IMR-90 (cell line): ENCODE data around the gene EIF1. TPM values are rescaled to one million over a fixed set of nuclear protein-coding genes. Genes with fewer than 3 reads are reported as not detected.

ENCODE experiments used
- ATAC-seq: fragments of 200-7000 bp; cut with Tn5 transposase; 2 replicates; pipeline ENCODE4 v1.9.1; 2020; ENCODE audit warnings: low read depth, mild to moderate bottlenecking, moderate library complexity
- BruUV-seq: library from RNA; stranded (reverse); fragments of 400-500 nt; replicated peaks from 2 replicates; lab custom pipeline; 2021; lab: Mats Ljungman, UMichigan
- CTCF ChIA-PET: fragments of 300-600 bp; formaldehyde crosslinking; extraction: SDS; loops from one replicate; lab custom pipeline; 2021; ENCODE audit warnings: antibody characterized with exemption; lab: Yijun Ruan, JAX
- POLR2A ChIA-PET: fragments of 300-600 bp; sonication (Branson Sonifier 250); formaldehyde crosslinking; loops from one replicate; lab custom pipeline; 2022; ENCODE audit warnings: antibody characterized with exemption; ENCODE audit not compliant: unreplicated experiment; lab: Charles Lee
- DNase-seq: peaks from one replicate; pipeline ENCODE4 v3.0.0; 2013
- H2AFZ ChIP-seq: replicated peaks from 2 replicates; pipeline ENCODE3; 2013; ENCODE audit warnings: low read length, mild to moderate bottlenecking; ENCODE audit not compliant: poor library complexity
- H2AK5ac ChIP-seq: 2 replicates; pipeline ENCODE4 v1.6.1; 2013; ENCODE audit warnings: low read depth, low read length, inconsistent platforms
- H2AK9ac ChIP-seq: replicated peaks from 2 replicates; pipeline ENCODE3; 2013; ENCODE audit warnings: mild to moderate bottlenecking, low read depth, low read length, moderate library complexity; ENCODE audit not compliant: poor library complexity
- H2BK120ac ChIP-seq: 2 replicates; pipeline ENCODE4 v1.6.1; 2013; ENCODE audit warnings: low read depth, low read length, inconsistent platforms
- H2BK15ac ChIP-seq: 3 replicates; pipeline ENCODE4 v1.6.1; 2013; ENCODE audit warnings: low read depth, low read length, inconsistent platforms
- H2BK20ac ChIP-seq: 2 replicates; pipeline ENCODE4 v1.6.1; 2013; ENCODE audit warnings: low read depth, mild to moderate bottlenecking, inconsistent platforms, low read length, moderate library complexity
- H2BK5ac ChIP-seq: 2 replicates; pipeline ENCODE4 v1.6.1; 2013; ENCODE audit warnings: mild to moderate bottlenecking, low read depth, low read length, inconsistent platforms; ENCODE audit not compliant: poor library complexity, severe bottlenecking
- H3K14ac ChIP-seq: replicated peaks from 2 replicates; pipeline ENCODE4 v1.6.1; 2013; ENCODE audit warnings: low read depth, low read length, inconsistent platforms
- H3K18ac ChIP-seq: 2 replicates; pipeline ENCODE4 v1.6.1; 2013; ENCODE audit warnings: low read depth, low read length, control low read depth
- H3K23ac ChIP-seq: 2 replicates; pipeline ENCODE4 v1.6.1; 2013; ENCODE audit warnings: low read depth, low read length, inconsistent platforms
- H3K27ac ChIP-seq: 2 replicates; pipeline ENCODE4 v1.5.1; 2013; ENCODE audit warnings: mild to moderate bottlenecking, control low read depth, low read length; ENCODE audit not compliant: insufficient read depth
- H3K27me3 ChIP-seq: 2 replicates; pipeline ENCODE4 v1.6.1; 2013; ENCODE audit warnings: low read length; ENCODE audit not compliant: control insufficient read depth, insufficient read depth
- H3K36me3 ChIP-seq: 2 replicates; pipeline ENCODE4 v1.6.1; 2013; ENCODE audit warnings: low read length, mixed read lengths; ENCODE audit not compliant: control insufficient read depth, insufficient read depth
- H3K4ac ChIP-seq: 2 replicates; pipeline ENCODE4 v1.6.1; 2013; ENCODE audit warnings: low read depth, low read length, inconsistent platforms
- H3K4me1 ChIP-seq: 2 replicates; pipeline ENCODE4 v1.6.1; 2013; ENCODE audit warnings: low read length, mixed read lengths; ENCODE audit not compliant: control insufficient read depth, insufficient read depth
- H3K4me2 ChIP-seq: 2 replicates; pipeline ENCODE4 v1.6.1; 2013; ENCODE audit warnings: low read depth, mild to moderate bottlenecking, control low read depth, low read length, moderate library complexity
- H3K4me3 ChIP-seq: 2 replicates; pipeline ENCODE4 v1.5.1; 2013; ENCODE audit warnings: low read depth, mild to moderate bottlenecking, control low read depth, low read length, moderate library complexity; ENCODE audit not compliant: insufficient read depth
- H3K56ac ChIP-seq: 2 replicates; pipeline ENCODE4 v1.6.1; 2013; ENCODE audit warnings: low read length, inconsistent platforms; ENCODE audit not compliant: insufficient read depth; ENCODE audit errors: extremely low read depth
- H3K79me1 ChIP-seq, 2 experiments: 2 replicates each; pipeline ENCODE4 v1.6.1; 2013; ENCODE audit warnings: low read length in 2 of 2, inconsistent platforms in 1 of 2, low read depth in 1 of 2
- H3K9ac ChIP-seq: 2 replicates; pipeline ENCODE4 v1.6.1; 2013; ENCODE audit warnings: low read depth, low read length, control low read depth
- H3K9me1 ChIP-seq: 2 replicates; pipeline ENCODE4 v1.6.1; 2013; ENCODE audit warnings: low read length, inconsistent platforms; ENCODE audit not compliant: insufficient read depth
- H3K9me3 ChIP-seq: 2 replicates; pipeline ENCODE4 v1.6.1; 2013; ENCODE audit warnings: low read length; ENCODE audit not compliant: control insufficient read depth, insufficient read depth
- H4K20me1 ChIP-seq: 2 replicates; pipeline ENCODE4 v1.6.1; 2013; ENCODE audit warnings: low read length, inconsistent platforms; ENCODE audit not compliant: insufficient read depth
- H4K5ac ChIP-seq: 2 replicates; pipeline ENCODE4 v1.6.1; 2013; ENCODE audit warnings: mild to moderate bottlenecking, low read depth, low read length, control low read depth
- H4K8ac ChIP-seq, 2 experiments: 2 replicates each; pipeline ENCODE4 v1.6.1; 2013; ENCODE audit warnings: low read depth in 2 of 2, low read length in 2 of 2, control low read depth in 1 of 2, inconsistent platforms in 1 of 2
- H4K91ac ChIP-seq: 2 replicates; pipeline ENCODE4 v1.6.1; 2013; ENCODE audit warnings: low read depth, low read length, inconsistent platforms; ENCODE audit not compliant: insufficient read depth
- BHLHE40 ChIP-seq: fragments of 150-350 bp; IDR thresholded peaks from 2 replicates; pipeline ENCODE4 v1.6.1; 2016; ENCODE audit warnings: mild to moderate bottlenecking, low read depth, low read length
- CEBPB ChIP-seq: IDR thresholded peaks from 2 replicates; pipeline ENCODE4 v1.6.1; 2012; ENCODE audit warnings: low read depth, low read length, improper control_type of control experiment
- CHD1 ChIP-seq: IDR thresholded peaks from 2 replicates; pipeline ENCODE4 v1.6.1; 2012; ENCODE audit warnings: low read depth, low read length, improper control_type of control experiment
- ELK1 ChIP-seq: fragments of 150-350 bp; IDR thresholded peaks from 2 replicates; pipeline ENCODE4 v1.6.1; 2016; ENCODE audit warnings: low read depth, mild to moderate bottlenecking, low read length, moderate library complexity, borderline replicate concordance
- FOS ChIP-seq: fragments of 150-350 bp; IDR thresholded peaks from 2 replicates; pipeline ENCODE4 v1.6.1; 2016; ENCODE audit warnings: low read depth, low read length
- MAFK ChIP-seq: IDR thresholded peaks from 2 replicates; pipeline ENCODE4 v1.6.1; 2012; ENCODE audit warnings: low read depth, low read length, improper control_type of control experiment
- MAZ ChIP-seq: IDR thresholded peaks from 2 replicates; pipeline ENCODE4 v1.6.1; 2012; ENCODE audit warnings: low read depth, mild to moderate bottlenecking, low read length, improper control_type of control experiment, moderate library complexity, borderline replicate concordance
- MXI1 ChIP-seq: IDR thresholded peaks from 2 replicates; pipeline ENCODE4 v1.6.1; 2012; ENCODE audit warnings: low read depth, mild to moderate bottlenecking, low read length, moderate library complexity, borderline replicate concordance
- NFE2L2 ChIP-seq: fragments of 150-350 bp; IDR thresholded peaks from 2 replicates; pipeline ENCODE4 v1.6.1; 2016; ENCODE audit warnings: low read depth, mild to moderate bottlenecking, low read length
- POLR2A ChIP-seq: IDR thresholded peaks from 2 replicates; pipeline ENCODE4 v1.6.1; 2012; ENCODE audit warnings: mild to moderate bottlenecking, low read depth, low read length
- RAD21 ChIP-seq: IDR thresholded peaks from 2 replicates; pipeline ENCODE4 v1.6.1; 2012; ENCODE audit warnings: low read length, improper control_type of control experiment
- RCOR1 ChIP-seq: IDR thresholded peaks from 2 replicates; pipeline ENCODE4 v1.6.1; 2012; ENCODE audit warnings: mild to moderate bottlenecking, low read length, improper control_type of control experiment; ENCODE audit not compliant: insufficient replicate concordance
- RFX5 ChIP-seq: IDR thresholded peaks from 2 replicates; pipeline ENCODE4 v1.8.0; 2012; ENCODE audit warnings: low read depth, mild to moderate bottlenecking, low read length, moderate library complexity
- SMC3 ChIP-seq: fragments of 150-350 bp; IDR thresholded peaks from 2 replicates; pipeline ENCODE4 v1.6.1; 2016; ENCODE audit warnings: low read depth, mild to moderate bottlenecking, antibody characterized with exemption, low read length, moderate library complexity
- WGBS, 2 experiments: methylation state at CpG; one replicate each; pipeline versions ENCODE4 v1.1.5 to v1.1.7; 2013; ENCODE audit warnings: missing lambda C conversion rate in 2 of 2; ENCODE audit not compliant: insufficient read length in 1 of 2; ENCODE audit errors: extremely low coverage in 2 of 2; 5-methylcytosine and 5-hydroxymethylcytosine counted together
- dilution Hi-C: fragments of 300-500 bp; cut with HindIII; formaldehyde crosslinking; loops from one replicate; pipeline ENCODE4 v1.14.3; 2018; ENCODE audit warnings: low sequenced_read_pairs; ENCODE audit not compliant: unreplicated experiment
- in situ Hi-C: fragments of 300-500 bp; cut with MboI; formaldehyde crosslinking; loops from 3 replicates; pipeline ENCODE4 v1.14.3; 2019; ENCODE audit warnings: low sequenced_read_pairs, inconsistent platforms, mixed read lengths
- intact Hi-C: fragments of 100-400 bp; cut with micrococcal nuclease; formaldehyde crosslinking; loops from 2 replicates; pipeline ENCODE4 v1.10.0; 2022
- polyA plus RNA-seq, 3 experiments: library from polyadenylated mRNA; depleted of rRNA; stranded (reverse); fragments of >200 nt; gene quantifications; 2 replicates each; pipeline ENCODE4 v1.2.3, GENCODE V29; 2012; ENCODE audit warnings: low replicate concordance in 1 of 3
- total RNA-seq: library from RNA; depleted of rRNA; stranded (reverse); fragments of >200 nt; gene quantifications from 2 replicates; pipeline ENCODE4 v1.2.3, GENCODE V29; 2012
- TF ChIP-seq, protein P1 (sequence below): conservative IDR thresholded peaks from 2 replicates; pipeline ENCODE4 v1.5.1; 2012; ENCODE audit warnings: mild to moderate bottlenecking, low read depth, low read length, improper control_type of control experiment
- TF ChIP-seq, protein P2 (sequence below): fragments of 150-350 bp; IDR thresholded peaks from 2 replicates; pipeline ENCODE4 v1.6.1; 2017; ENCODE audit warnings: mild to moderate bottlenecking, antibody characterized with exemption, low read length, low read depth

EIF1 gene
- total and polyA plus RNA-seq, 2 of the 4 experiments (the other 2 are of a cell fraction), result 89.4 to 381 TPM

GRCh38 chr17:41702712-41703111 lies 14.0 kb downstream of the EIF1 start:
- CTCF ChIA-PET, result no interaction called here

More at GRCh38 chr17:41702712-41703111, 14.0 kb downstream of the EIF1 start:
- Histone ChIP-seq H2BK120ac (no peak overlapping the region), H4K8ac (no peak overlapping the region), H3K23ac (no peak overlapping the region), H3K4me3 (no peak overlapping the region), H3K27me3 (no peaks in the 10 kb centered on the region), H2AK5ac (no peak overlapping the region), H3K14ac (no peak overlapping the region), H2BK15ac (no peak overlapping the region), H3K27ac (no peak overlapping the region), H2AFZ (no peak overlapping the region), H3K9ac (no peak overlapping the region), H3K9me3 (no peaks in the 10 kb centered on the region), H3K4me2 (no peak overlapping the region), H2AK9ac (no peak overlapping the region), H3K9me1 (peaks cover 5% of the 10 kb centered on the region; the same call in 1 of the 2 replicates), H2BK5ac (no peak overlapping the region), H3K18ac (no peak overlapping the region), H3K56ac (no peak overlapping the region), H4K91ac (no peak overlapping the region), H3K79me1 (no peaks in the 10 kb centered on the region), H3K4me1 (peaks cover 4% of the 10 kb centered on the region; the same call in 1 of the 2 replicates), H2BK20ac (no peak overlapping the region), H4K5ac (no peak overlapping the region), H4K20me1 (no peaks in the 10 kb centered on the region), H3K4ac (no peak overlapping the region), H3K36me3 (no peaks in the 10 kb centered on the region)
- in situ Hi-C loops, result no loop called here
- POLR2A ChIA-PET, result no interaction called here
- intact Hi-C loops, result no loop called here
- ATAC-seq (no peak), DNase-seq (no peak)
- dilution Hi-C loops, result no loop called here
- no peak for TF ChIP-seq ELK1
- no peak for TF ChIP-seq FOS
- no peak for TF ChIP-seq SMC3
- TF ChIP-seq RAD21, result no peak
- TF ChIP-seq MAZ, result no peak
- TF ChIP-seq, protein P1, sequence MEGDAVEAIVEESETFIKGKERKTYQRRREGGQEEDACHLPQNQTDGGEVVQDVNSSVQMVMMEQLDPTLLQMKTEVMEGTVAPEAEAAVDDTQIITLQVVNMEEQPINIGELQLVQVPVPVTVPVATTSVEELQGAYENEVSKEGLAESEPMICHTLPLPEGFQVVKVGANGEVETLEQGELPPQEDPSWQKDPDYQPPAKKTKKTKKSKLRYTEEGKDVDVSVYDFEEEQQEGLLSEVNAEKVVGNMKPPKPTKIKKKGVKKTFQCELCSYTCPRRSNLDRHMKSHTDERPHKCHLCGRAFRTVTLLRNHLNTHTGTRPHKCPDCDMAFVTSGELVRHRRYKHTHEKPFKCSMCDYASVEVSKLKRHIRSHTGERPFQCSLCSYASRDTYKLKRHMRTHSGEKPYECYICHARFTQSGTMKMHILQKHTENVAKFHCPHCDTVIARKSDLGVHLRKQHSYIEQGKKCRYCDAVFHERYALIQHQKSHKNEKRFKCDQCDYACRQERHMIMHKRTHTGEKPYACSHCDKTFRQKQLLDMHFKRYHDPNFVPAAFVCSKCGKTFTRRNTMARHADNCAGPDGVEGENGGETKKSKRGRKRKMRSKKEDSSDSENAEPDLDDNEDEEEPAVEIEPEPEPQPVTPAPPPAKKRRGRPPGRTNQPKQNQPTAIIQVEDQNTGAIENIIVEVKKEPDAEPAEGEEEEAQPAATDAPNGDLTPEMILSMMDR, result no peak
- TF ChIP-seq RCOR1, result no peak
- no peak for TF ChIP-seq RFX5
- TF ChIP-seq MXI1, result no peak
- no peak for TF ChIP-seq POLR2A
- TF ChIP-seq CEBPB, result no peak
- TF ChIP-seq BHLHE40, result no peak
- TF ChIP-seq, protein P2, sequence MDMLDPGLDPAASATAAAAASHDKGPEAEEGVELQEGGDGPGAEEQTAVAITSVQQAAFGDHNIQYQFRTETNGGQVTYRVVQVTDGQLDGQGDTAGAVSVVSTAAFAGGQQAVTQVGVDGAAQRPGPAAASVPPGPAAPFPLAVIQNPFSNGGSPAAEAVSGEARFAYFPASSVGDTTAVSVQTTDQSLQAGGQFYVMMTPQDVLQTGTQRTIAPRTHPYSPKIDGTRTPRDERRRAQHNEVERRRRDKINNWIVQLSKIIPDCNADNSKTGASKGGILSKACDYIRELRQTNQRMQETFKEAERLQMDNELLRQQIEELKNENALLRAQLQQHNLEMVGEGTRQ, result no peak
- TF ChIP-seq CHD1, result no peak
- TF ChIP-seq MAFK, result no peak
- TF ChIP-seq NFE2L2, result no peak
- 93% methylated on average over 6 of the region's 8 CpGs; no CpG with 5 or more reads in 1 of the 2 experiments for WGBS, 2 experiments
- no TSS peak for BruUV-seq
